Peyer's patch (tissue), 4 donors: ENCODE data around the gene USP40. TPM values are rescaled to one million over a fixed set of nuclear protein-coding genes. Genes with fewer than 3 reads are reported as not detected.

Experiments
- DNase-seq, 3 donors: peaks; one replicate each; pipeline ENCODE4 v3.0.0-alpha.2; 2017 to 2019
- H3K27ac ChIP-seq, 4 donors: fragments of 200-600 bp; sonication (generic); one replicate each; pipeline ENCODE4 v1.5.1; 2016 to 2019
- H3K27me3 ChIP-seq, 2 donors: fragments of 200-600 bp; sonication (generic); one replicate each; pipeline ENCODE4 v1.5.1; 2019
- H3K36me3 ChIP-seq, 3 donors: fragments of 200-600 bp; sonication (generic); one replicate each; pipeline ENCODE4 v1.5.1; 2016 to 2019
- H3K4me1 ChIP-seq, 4 donors: fragments of 200-600 bp; sonication (generic); one replicate each; pipeline ENCODE4 v1.5.1; 2016 to 2019
- H3K4me3 ChIP-seq, 4 donors: fragments of 200-600 bp; sonication (generic); 1 replicate in 3 of 4; 2 replicates in 1 of 4; pipeline ENCODE4 v1.5.1; 2016 to 2019; ENCODE audit warnings: mild to moderate bottlenecking in 1 of 4
- H3K9me3 ChIP-seq, 4 donors: fragments of 200-600 bp; sonication (generic); one replicate each; pipeline ENCODE4 v1.5.1; 2016 to 2019; ENCODE audit warnings: mild to moderate bottlenecking in 1 of 4
- CTCF ChIP-seq, 6 experiments: fragments of 450-650 bp in 4 of 6; fragments of 200-600 bp in 2 of 6; sonication (generic) in 1 of 6; IDR thresholded peaks; one replicate each; pipeline ENCODE4 v1.5.1; 2017 to 2019; ENCODE audit warnings: antibody characterized with exemption in 6 of 6, mild to moderate bottlenecking in 3 of 6, moderate library complexity in 1 of 6
- POLR2A ChIP-seq, 2 donors: fragments of 450-650 bp; IDR thresholded peaks; one replicate each; pipeline ENCODE4 v1.5.1; 2017; ENCODE audit warnings: antibody characterized with exemption in 2 of 2, mild to moderate bottlenecking in 2 of 2, moderate library complexity in 2 of 2
- total RNA-seq, 4 donors: library from RNA; depleted of rRNA; stranded (reverse); fragments of >200 nt; gene quantifications; one replicate each; pipeline ENCODE4 v1.1.0, GENCODE V29; 2016

Gene USP40
- total RNA-seq, 4 donors from 2014 or later, result 34.3 to 58.7 (median 45.0) TPM

GRCh38 chr2:233455006-233455405 lies 111.6 kb downstream of the USP40 start:
- peak in 1 of 3 donors; percentile 30 for DNase-seq
- Histone ChIP-seq H3K9me3 (no peaks in the 10 kb centered on the region), H3K36me3 (peaks cover 0 to 98% (median 0%) of the 10 kb centered on the region in 3 donors)

DNA sequence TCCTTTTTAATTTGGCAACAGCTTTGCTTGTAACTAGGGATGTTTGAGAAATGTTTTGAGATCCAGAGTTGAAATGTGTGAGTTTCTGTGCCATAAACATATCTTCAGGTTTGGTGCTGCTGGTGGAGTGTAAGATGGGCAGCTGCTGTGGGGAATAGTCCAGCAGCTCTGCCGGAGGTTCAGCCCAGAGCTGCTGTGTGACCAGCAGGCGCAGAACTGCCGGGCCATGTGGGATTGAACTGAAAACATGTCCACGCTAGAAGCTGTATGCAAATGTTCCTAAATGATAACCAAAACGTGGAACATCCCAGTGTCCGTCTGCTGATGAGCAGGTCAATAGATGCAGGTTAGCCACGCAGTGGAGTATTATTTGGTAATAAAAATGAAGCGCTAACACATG lies 112.7 kb downstream of the USP40 start:
- DNase-seq, result peak in 1 of 3 donors; percentile 28
- TF ChIP-seq POLR2A (IDR thresholded peaks at IDR 0.05) (no peak), CTCF (IDR thresholded peaks at IDR 0.05) (no peak)
- H3K36me3 ChIP-seq, result peaks cover 0 to 98% (median 0%) of the 10 kb centered on the region in 3 donors

More at GRCh38 chr2:233455006-233455405, 111.6 kb downstream of the USP40 start:
- no peak overlapping the region for H3K4me3 ChIP-seq
- TF ChIP-seq POLR2A (IDR thresholded peaks at IDR 0.05) (no peak), CTCF (IDR thresholded peaks at IDR 0.05) (no peak)
- H3K27me3 ChIP-seq, result no peaks in the 10 kb centered on the region
- no peaks in the 10 kb centered on the region for H3K4me1 ChIP-seq
- no peak overlapping the region for H3K27ac ChIP-seq

DNA sequence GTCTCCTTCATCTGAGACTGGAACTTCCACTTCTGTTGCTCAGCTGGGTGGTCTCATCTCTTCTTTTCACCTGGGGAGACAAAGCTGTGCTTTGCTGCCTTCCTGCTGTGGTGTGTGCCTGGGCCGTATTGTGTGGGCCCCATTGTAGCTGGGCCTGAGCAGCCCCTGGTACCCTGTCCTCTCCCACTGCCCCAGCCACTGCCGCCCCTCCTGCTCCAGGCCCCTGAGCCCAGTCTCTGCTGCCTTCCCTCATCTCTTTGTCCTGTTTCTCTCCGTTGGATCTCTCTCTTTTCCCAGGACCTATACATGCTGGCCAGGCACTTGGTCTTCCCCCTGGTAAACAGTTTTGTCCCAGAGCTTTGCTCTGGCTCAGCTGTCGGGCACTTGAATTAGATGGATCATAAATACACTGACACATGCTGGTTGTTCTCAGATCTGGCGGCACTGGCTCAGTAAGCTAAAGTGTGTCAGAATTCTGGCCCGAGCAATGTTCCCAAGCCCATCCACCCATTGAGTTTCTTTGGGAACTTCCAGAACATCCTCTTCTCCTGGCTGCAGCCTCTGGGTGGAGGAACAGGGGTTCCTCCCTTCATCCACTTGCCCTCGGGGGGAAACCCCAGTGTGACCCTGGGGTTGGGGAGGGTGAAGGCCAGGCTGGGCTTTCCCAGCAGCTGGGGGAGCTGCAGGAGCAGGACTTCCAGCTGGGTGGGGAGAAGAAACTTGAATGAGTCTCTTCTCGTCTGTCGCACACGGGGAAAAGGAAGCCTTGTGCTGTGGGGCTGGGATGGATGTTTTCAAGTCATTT lies 113.3 kb downstream of the USP40 start:
- TF ChIP-seq POLR2A (IDR thresholded peaks at IDR 0.05), result no peak
- no peak for TF ChIP-seq CTCF (IDR thresholded peaks at IDR 0.05)
- H3K9me3 ChIP-seq, result no peaks in the 10 kb centered on the region
- no peaks in the 10 kb centered on the region for H3K27me3 ChIP-seq
- H3K36me3 ChIP-seq, result peaks cover 0 to 98% (median 0%) of the 10 kb centered on the region in 3 donors
- no peak overlapping the region for H3K4me3 ChIP-seq
- no peak overlapping the region for H3K27ac ChIP-seq
- no peaks in the 10 kb centered on the region for H3K4me1 ChIP-seq
- peak in 1 of 3 donors; percentile 36 for DNase-seq

More for the DNA sequence above, 112.7 kb downstream of the USP40 start:
- no peaks in the 10 kb centered on the region for H3K9me3 ChIP-seq
- no peaks in the 10 kb centered on the region for H3K27me3 ChIP-seq
- H3K4me1 ChIP-seq, result no peaks in the 10 kb centered on the region
- no peak overlapping the region for H3K27ac ChIP-seq
- H3K4me3 ChIP-seq, result no peak overlapping the region

DNA sequence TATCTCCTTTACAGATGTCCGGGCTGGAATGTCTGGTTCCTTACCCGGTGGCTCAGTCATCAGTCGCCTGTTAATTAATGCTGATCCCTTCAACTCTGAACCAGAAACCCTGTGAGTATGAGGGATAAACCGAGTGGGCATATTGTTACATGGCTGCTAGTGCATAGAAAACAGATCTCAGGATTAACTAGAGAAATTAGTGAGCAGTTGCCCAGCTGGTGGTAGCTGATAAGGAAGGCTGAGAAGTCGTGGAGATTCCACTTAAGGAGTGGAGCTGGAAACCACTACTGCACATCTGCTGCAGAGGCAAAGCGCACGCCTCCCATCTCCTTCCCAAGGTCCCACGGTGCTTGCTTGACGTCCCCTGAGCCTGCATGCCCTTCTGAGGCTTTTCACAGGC lies 114.6 kb downstream of the USP40 start:
- DNase-seq, result peak in 1 of 3 donors; percentile 22
- Histone ChIP-seq H3K27me3 (no peaks in the 10 kb centered on the region), H3K36me3 (peaks cover 0 to 97% (median 0%) of the 10 kb centered on the region in 3 donors), H3K27ac (no peak overlapping the region), H3K4me1 (no peaks in the 10 kb centered on the region), H3K9me3 (no peaks in the 10 kb centered on the region), H3K4me3 (no peak overlapping the region)
- TF ChIP-seq CTCF (IDR thresholded peaks at IDR 0.05) (no peak), POLR2A (IDR thresholded peaks at IDR 0.05) (no peak)

- H3K4me1 ChIP-seq, result no peaks in the 10 kb centered on the region
- H3K27me3 ChIP-seq, result no peaks in the 10 kb centered on the region
- no peaks in the 10 kb centered on the region for H3K9me3 ChIP-seq
- no peak overlapping the region for H3K27ac ChIP-seq
- peaks cover 0 to 97% (median 0%) of the 10 kb centered on the region in 3 donors for H3K36me3 ChIP-seq
- TF ChIP-seq CTCF (IDR thresholded peaks at IDR 0.05) (no peak), POLR2A (IDR thresholded peaks at IDR 0.05) (no peak)
- peak in 1 of 3 donors; percentile 41 for DNase-seq
- no peak overlapping the region for H3K4me3 ChIP-seq
These were observed 115.6 kb downstream of the USP40 start for GRCh38 chr2:233450864-233451575.
